Astrocyte (in vitro differentiated cells and primary cell): Measurements from ENCODE around the gene PNKD. TPM values are rescaled to one million over a fixed set of nuclear protein-coding genes. Genes with fewer than 3 reads are reported as not detected.

Source experiments
- DNase-seq: peaks from one replicate; pipeline ENCODE4 v3.0.0-alpha.2; 2010; ENCODE audit warnings: low read depth
- FAIRE-seq: peaks from 2 replicates; lab custom pipeline; 2011; peaks lifted over from hg19 to GRCh38; lab: Jason Lieb, UNC
- H2AFZ ChIP-seq: 2 replicates; pipeline ENCODE4 v1.6.0; 2012; ENCODE audit warnings: low read depth, low read length, inconsistent platforms
- H3K27ac ChIP-seq: 2 replicates; pipeline ENCODE4 v1.5.1; 2011; ENCODE audit warnings: low read depth, low read length, inconsistent platforms
- H3K27me3 ChIP-seq: 2 replicates; pipeline ENCODE4 v1.6.0; 2011; ENCODE audit warnings: low read length, inconsistent platforms; ENCODE audit not compliant: insufficient read depth
- H3K36me3 ChIP-seq: 2 replicates; pipeline ENCODE4 v1.5.1; 2011; ENCODE audit warnings: low read length, inconsistent platforms; ENCODE audit not compliant: insufficient read depth
- H3K4me1 ChIP-seq: 2 replicates; pipeline ENCODE4 v1.5.1; 2011; ENCODE audit warnings: low read length, inconsistent platforms; ENCODE audit not compliant: insufficient read depth
- H3K4me2 ChIP-seq: 2 replicates; pipeline ENCODE4 v1.6.0; 2012; ENCODE audit warnings: low read length, inconsistent platforms
- H3K4me3 ChIP-seq: 2 replicates; pipeline ENCODE4 v1.5.1; 2011; ENCODE audit warnings: low read depth, mild to moderate bottlenecking, low read length, inconsistent platforms; ENCODE audit not compliant: insufficient read depth
- H3K79me2 ChIP-seq: 2 replicates; pipeline ENCODE4 v1.6.0; 2012; ENCODE audit warnings: mild to moderate bottlenecking, low read length, inconsistent platforms; ENCODE audit not compliant: insufficient read depth
- H3K9ac ChIP-seq: 2 replicates; pipeline ENCODE4 v1.6.0; 2012; ENCODE audit warnings: mild to moderate bottlenecking, low read length, inconsistent platforms
- H3K9me3 ChIP-seq: 2 replicates; pipeline ENCODE4 v1.5.1; 2012; ENCODE audit warnings: low read depth, mild to moderate bottlenecking, low read length, inconsistent platforms; ENCODE audit not compliant: insufficient read depth
- H4K20me1 ChIP-seq: 2 replicates; pipeline ENCODE4 v1.6.0; 2012; ENCODE audit warnings: low read length, inconsistent platforms; ENCODE audit not compliant: insufficient read depth
- H3K27ac Mint-ChIP-seq: one replicate; pipeline ENCODE4 v1.8.0; 2021; ENCODE audit warnings: mild to moderate bottlenecking, mixed read lengths; ENCODE audit not compliant: unreplicated experiment
- H3K27me3 Mint-ChIP-seq: one replicate; pipeline ENCODE4 v1.8.0; 2021; ENCODE audit warnings: low read depth, mixed read lengths; ENCODE audit not compliant: unreplicated experiment
- H3K36me3 Mint-ChIP-seq: one replicate; pipeline ENCODE4 v1.8.0; 2021; ENCODE audit warnings: low read depth, mixed read lengths; ENCODE audit not compliant: unreplicated experiment
- H3K4me1 Mint-ChIP-seq: one replicate; pipeline ENCODE4 v1.8.0; 2021; ENCODE audit warnings: low read depth, mixed read lengths; ENCODE audit not compliant: unreplicated experiment
- H3K4me3 Mint-ChIP-seq: one replicate; pipeline ENCODE4 v1.8.0; 2021; ENCODE audit warnings: mild to moderate bottlenecking, moderate library complexity, mixed read lengths; ENCODE audit not compliant: unreplicated experiment
- H3K9me3 Mint-ChIP-seq: one replicate; pipeline ENCODE4 v1.8.0; 2021; ENCODE audit warnings: mild to moderate bottlenecking, mixed read lengths; ENCODE audit not compliant: unreplicated experiment
- CTCF ChIP-seq: IDR thresholded peaks from 2 replicates; pipeline ENCODE4 v1.5.1; 2011; ENCODE audit warnings: low read depth, mild to moderate bottlenecking, inconsistent platforms, low read length, moderate library complexity; ENCODE audit not compliant: insufficient read depth
- EZH2 ChIP-seq: IDR thresholded peaks from 2 replicates; pipeline ENCODE4 v1.6.1; 2012; ENCODE audit warnings: mild to moderate bottlenecking, low read length, inconsistent platforms; ENCODE audit not compliant: insufficient read depth
- total RNA-seq: library from RNA; stranded (reverse); gene quantifications from 2 replicates; pipeline ENCODE4 v1.2.1, GENCODE V29; 2021

Gene PNKD
- total RNA-seq, 1 donor from 2014 or later: 40.9 TPM

- Mint-ChIP-seq H3K4me1 (peaks cover 24% of the 10 kb centered on the region), H3K9me3 (no peaks in the 10 kb centered on the region), H3K27ac (no peak overlapping the region), H3K4me3 (no peak overlapping the region), H3K27me3 (peaks cover 17% of the 10 kb centered on the region), H3K36me3 (peaks cover 6% of the 10 kb centered on the region)
- H2AFZ ChIP-seq: no peak overlapping the region
- no peak overlapping the region for H3K27ac ChIP-seq
- H3K27me3 ChIP-seq: no peaks in the 10 kb centered on the region
- no peak overlapping the region for H3K4me2 ChIP-seq
- H3K79me2 ChIP-seq: no peaks in the 10 kb centered on the region
- TF ChIP-seq EZH2: no peak
- TF ChIP-seq CTCF: no peak
- FAIRE-seq (no peak), DNase-seq (no peak)
- no peak overlapping the region for H3K9ac ChIP-seq
- no peaks in the 10 kb centered on the region for H3K36me3 ChIP-seq
- peaks cover 3% of the 10 kb centered on the region for H4K20me1 ChIP-seq
- no peak overlapping the region for H3K4me3 ChIP-seq
- H3K4me1 ChIP-seq: peaks cover 9% of the 10 kb centered on the region
- H3K9me3 ChIP-seq: no peaks in the 10 kb centered on the region
Observed at GRCh38 chr2:218328294-218328693, 58.0 kb downstream of the PNKD start.

- Histone ChIP-seq H3K27me3 (no peaks in the 10 kb centered on the region), H3K9me3 (no peaks in the 10 kb centered on the region), H2AFZ (no peak overlapping the region), H3K79me2 (no peaks in the 10 kb centered on the region), H3K27ac (no peak overlapping the region), H3K4me2 (no peak overlapping the region), H3K4me3 (no peak overlapping the region), H3K36me3 (no peaks in the 10 kb centered on the region), H4K20me1 (peaks cover 3% of the 10 kb centered on the region), H3K9ac (no peak overlapping the region), H3K4me1 (peaks cover 2% of the 10 kb centered on the region)
- FAIRE-seq (no peak), DNase-seq (no peak)
- Mint-ChIP-seq H3K4me1 (peaks cover 19% of the 10 kb centered on the region), H3K9me3 (no peaks in the 10 kb centered on the region), H3K36me3 (peaks cover 6% of the 10 kb centered on the region), H3K27me3 (peaks cover 17% of the 10 kb centered on the region), H3K4me3 (no peak overlapping the region), H3K27ac (no peak overlapping the region)
- no peak for TF ChIP-seq CTCF
- TF ChIP-seq EZH2: no peak
Observed at GRCh38 chr2:218329027-218329825, 58.9 kb downstream of the PNKD start.
